AG08396 (cell line): Measurements from ENCODE around the gene SSU72.
"Not testable (repeated sequence)": the region's sequence is repeated elsewhere in the genome, so short reads cannot be mapped to it uniquely, and the experiment has no call there.

Experiments
- DNase-seq: peaks from one replicate; pipeline ENCODE4 v3.0.0; 2012; ENCODE audit warnings: low spot score, mixed read lengths

Gene SSU72

DNA sequence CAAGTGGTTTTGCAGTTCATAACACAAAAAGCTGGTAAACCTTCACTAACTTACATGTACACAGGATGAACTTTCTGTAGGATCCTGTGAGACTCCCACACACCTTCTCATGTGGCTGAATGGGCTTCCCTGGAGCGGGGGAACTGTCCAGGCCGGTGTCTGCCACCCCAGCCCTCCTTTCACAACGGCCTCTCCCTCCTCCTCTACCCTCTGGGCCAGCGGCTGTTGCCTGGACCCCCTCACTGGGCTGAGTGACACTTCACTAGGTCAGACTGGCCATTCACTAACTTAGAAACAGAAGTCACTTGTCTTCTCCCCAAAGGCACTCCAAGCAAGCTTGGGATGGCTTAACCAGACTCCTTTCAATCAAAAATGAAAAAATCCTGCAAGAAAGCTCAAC, 16.1 kb downstream of the SSU72 start:
- DNase-seq: no peak

DNA sequence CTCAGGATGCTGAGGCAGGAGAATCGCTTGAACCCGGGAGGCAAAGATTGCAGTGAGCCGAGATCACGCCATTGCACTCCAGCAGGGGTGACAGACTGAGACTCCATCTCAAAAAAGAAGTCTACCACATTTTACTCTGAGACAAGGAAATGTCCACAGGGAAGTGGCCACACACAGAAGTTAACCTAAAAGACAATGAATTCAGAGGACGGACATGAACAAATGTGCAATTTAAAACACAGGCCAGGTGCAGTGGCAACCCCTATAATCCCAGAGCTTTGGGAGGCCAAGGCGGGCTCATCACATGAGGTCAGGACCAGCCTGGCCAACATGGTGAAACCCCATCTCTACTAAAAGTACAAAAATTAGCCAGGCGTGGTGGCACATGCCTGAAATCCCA, 17.0 kb downstream of the SSU72 start:
- not testable (repeated sequence) for DNase-seq

DNA sequence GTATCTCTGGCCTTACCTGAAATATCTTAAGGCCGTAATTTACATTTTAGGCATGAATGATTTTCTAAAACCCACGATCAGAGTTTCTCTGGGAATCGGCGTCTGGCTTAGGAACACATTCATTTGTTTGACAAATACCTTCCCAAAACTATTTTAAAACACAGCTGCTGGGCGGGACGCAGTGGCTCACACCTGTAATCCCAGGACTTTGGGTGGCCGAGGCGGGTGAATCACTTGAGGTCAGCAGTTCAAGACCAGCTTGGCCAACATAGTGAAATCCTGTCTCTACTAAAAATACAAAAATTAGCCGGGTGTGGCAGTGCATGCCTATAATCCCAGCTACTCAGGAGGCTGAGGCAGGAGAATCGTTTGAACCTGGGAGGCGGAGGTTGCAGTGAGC, 17.7 kb downstream of the SSU72 start:
- not testable (repeated sequence) for DNase-seq

DNA sequence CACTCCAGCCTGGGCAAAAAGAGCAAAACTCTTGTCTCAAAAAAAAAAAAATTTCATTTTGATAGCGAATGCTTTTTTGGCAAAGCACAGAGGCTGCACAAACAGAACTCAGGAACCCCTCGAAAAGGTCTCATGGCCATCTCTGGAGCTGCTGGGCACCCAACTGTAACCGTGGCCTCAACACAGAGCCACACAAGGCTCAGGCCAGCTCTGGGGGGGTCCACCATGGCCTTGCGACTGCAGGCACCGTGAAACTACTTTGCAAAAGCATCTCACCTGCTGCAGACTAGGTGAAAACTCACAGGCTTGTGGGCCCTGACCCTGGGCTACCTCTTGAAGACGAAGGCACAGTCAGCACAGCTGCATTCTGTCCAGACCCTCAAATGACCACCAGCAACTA, 18.2 kb downstream of the SSU72 start:
- no peak for DNase-seq

DNA sequence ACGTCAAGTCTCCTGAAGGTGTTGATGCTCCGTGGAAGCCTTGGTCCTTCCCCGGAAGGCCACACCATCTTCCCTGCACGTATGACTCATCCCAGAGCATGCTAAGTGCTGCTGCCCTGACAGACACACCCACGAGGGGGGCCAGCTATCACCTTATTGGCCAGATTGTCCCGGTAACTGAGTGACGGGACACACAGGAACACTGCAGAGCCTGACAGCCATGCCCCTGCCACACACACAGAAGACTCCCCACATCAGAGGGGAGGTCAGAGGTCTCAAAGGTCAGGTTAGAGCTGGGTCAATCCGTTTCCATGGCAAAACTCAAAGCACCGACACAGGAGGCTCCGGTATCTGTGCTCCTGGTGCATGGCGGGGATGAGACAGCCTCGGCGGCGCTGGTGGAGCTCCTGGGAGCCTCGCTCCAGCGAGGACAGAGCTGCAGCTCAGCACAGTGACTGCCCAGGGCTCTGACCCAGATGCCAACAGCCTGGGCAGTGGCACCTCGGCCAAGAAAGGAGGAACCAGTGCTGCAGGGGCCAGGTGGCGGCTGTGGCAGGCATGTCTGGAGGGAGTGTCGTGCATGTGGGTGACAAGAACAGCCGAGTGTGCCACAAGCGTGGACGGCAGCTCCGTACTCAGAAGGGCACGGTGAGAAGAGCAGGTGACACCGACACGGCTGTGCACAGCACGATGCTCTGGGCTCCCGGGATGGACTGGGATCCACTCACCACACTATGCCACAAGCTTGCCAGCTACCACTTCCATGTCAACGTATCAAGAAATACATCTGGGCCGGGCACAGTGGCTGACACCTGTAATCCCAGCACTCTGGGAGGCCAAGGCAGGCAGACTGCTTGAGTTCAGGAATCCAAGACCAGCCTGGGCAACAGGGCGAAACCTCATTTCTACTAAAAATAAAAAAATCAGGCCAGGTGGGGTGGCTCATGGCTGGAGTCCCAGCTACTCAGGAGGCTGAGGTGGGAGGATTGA, 19.4 kb downstream of the SSU72 start:
- peak; percentile 89 for DNase-seq

DNA sequence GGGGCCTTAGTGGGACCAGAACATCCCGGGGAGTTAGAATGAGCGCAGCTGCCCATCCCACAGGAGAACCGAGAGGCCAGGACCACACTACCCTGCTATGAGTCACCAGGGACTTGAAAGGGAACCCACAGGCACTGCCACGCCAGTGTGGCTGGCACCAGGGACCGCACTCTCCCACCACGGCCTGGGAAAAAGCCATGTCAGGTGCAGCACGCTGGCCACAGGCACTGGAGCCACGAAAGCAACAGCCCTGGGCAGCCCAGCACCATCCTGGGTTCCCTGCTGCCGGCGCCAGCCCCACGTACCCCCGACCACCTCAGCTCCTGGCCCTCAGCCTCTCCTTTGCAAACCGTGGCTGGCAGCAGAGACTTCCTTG, 20.1 kb downstream of the SSU72 start:
- DNase-seq: no peak

DNA sequence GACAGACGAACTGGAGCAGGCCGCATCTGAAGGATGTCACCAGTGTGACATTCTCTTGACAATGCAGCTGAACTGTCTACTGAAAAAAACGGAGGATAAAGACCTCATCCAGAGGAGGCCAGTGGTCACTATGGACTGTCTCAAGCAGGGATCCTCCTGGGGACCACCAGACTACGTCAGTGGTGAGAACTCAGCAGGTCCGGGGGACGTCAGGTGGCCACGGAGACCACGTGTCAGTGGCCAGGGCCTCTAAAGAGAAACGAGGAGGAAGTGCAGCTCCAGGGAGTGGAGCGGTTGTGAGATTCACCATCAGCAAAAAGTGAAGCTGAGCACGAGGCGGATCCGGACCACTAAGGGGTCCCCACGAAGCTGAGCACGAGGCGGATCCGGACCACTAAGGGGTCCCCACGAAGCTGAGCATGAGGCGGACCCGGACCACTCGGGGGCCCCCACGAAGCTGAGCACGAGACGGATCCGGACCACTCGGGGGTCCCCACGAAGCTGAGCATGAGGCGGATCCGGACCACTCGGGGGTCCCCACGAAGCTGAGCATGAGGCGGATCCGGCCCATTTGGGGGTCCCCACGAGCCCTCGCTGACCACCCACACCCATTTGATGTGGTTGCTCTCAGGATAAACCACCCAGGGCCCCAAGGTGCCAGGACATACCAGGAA, 20.7 kb downstream of the SSU72 start:
- no peak for DNase-seq

DNA sequence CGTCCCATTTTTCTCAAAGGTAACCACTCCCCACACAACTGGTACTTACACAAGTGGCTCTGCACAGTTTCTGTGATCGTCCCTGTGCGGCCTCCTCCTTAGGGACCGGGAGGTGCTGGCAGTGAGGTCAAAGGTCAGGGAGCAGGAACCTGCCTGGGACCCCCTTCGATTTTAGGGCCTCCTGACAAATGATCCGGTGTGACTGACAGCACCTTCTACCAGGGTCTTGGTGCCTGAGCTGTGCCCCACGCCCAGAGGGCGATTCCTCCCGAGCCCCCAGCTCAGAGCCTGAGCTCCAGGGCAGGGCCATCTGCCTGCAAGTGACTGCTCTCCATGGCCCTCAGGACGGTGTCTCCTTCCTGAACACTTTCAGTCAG, 22.4 kb downstream of the SSU72 start:
- no peak for DNase-seq

DNA sequence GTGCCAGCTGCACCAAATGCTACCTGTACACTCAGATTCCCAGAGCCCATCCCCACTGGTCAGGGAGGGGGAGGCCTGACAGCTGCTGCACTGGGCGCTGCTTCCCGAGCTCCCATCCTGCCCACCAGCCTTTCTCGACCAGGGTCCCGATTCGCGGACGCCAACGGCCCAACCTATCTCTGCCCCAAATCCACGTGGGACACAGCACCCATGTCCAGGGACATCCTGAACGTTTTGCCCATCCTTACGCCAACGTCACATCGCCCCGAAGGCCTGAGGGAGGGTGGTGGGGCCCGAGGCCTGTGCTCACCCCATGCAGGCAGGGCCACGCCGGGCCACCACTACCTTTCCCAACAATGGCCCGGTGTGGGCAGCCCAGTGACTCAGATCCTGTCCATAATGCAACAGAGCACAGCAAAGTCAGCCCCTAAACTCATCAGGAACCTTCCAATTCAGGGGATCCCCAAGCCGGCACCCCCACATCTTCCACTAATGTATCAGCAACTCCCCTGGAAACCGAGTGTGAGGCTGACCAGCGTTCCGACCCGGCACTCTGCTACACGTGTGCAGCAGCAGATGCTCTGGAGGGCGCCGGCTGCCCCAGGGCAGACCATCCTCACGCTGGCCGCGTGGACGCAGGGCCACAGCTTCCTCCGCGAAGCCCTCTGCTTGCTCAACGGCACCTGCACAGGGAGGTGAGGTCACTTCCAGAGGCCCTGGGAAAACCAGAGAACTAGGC, 23.0 kb downstream of the SSU72 start:
- DNase-seq: no peak

DNA sequence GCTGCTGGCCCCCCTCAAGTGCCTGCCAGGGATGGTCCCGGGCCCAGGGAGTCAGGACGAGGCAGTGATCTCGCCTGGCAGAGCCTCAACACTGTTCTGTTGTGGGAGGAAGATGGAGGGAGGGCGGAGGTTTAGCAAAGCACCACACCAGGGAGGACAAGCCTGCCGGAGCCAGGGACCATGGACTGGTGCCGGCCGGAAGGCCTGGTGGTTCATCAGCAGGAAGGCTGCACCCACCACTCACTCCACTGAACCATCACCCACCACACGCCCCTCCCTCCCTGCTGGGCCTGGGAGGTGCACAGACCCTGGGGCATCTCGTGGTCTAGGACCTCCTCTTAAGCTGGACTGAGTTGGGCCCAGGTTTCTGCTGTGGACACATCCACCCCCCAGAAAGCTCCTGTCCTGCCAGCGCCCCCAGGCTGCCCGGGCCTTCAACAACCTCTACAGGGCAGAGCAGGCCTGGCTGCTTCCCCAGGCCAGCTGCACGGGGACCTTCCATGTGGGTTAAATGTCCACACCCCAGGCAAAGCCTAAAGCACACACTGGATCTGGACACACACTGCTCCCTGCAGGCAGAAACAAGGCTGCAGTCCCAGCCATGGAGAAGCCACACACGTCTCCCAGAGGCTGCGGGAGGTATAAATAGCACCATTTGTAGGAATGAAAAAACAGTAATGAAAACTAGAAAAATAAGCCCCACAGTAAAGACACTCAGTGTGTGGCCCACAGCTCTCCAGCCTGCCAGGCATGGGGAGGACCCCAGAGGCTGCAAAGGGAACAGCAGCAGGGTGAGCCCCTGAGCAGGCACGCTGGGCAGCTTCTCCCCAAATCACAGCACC, 23.9 kb downstream of the SSU72 start:
- DNase-seq: peak; percentile 75

DNA sequence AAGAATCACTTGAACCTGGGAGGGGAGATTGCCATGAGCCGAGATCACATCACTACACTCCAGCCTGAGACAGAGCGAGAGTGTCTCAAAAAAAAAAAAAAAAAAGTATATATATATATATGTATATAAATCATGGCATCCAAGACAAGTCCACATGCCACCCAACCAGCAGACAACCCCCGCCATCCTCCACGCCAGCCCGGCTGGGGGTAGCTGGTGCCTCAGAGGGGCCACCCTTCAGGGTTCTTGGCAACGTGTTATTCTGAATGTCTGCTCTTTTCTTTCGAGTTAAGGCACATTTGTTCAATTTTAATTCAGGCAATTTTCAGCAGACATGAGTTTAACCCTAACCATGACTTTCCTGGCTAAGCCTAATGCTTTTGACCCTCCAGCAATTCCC, 24.6 kb downstream of the SSU72 start:
- DNase-seq: no peak

DNA sequence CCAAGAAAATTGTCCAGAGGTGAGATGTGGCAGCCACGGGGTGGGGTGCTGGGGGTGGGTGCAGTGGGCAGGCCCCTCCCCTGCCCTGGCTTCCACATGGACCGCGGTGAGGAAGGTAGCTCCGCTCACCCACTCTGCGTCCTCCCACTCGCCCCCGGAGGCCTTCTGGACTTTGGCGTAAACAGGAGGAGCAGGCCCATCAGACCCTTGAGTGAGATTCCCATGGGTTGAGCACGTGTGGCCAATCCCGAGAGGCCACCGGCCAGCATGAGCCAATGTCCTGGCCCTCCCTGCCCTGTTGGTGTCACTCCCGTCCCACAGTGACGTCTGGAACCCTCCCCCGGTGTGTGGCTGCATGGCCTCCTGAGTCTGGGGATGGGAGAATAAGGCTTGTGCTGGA, 26.1 kb downstream of the SSU72 start:
- DNase-seq: no peak

DNA sequence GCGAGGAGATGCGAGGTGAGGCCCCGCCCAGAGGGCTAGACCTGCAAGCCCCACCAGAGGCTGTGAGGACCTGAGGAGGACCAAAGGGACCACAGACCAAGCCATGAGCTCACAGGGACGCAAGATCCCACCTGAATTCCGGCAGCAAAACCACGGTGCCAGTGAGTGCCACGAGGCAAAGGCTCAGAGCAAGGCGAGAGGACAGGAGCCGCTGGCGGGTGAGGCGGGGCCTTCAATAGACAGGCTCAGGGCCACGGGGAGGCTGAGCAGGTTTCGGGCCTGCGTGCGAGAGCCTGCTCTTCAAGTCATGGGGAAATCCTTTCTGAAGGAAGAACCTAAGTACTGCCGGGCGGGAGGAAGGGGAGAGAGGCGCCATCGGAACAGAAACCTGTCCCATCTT, 27.2 kb downstream of the SSU72 start:
- DNase-seq: no peak

DNA sequence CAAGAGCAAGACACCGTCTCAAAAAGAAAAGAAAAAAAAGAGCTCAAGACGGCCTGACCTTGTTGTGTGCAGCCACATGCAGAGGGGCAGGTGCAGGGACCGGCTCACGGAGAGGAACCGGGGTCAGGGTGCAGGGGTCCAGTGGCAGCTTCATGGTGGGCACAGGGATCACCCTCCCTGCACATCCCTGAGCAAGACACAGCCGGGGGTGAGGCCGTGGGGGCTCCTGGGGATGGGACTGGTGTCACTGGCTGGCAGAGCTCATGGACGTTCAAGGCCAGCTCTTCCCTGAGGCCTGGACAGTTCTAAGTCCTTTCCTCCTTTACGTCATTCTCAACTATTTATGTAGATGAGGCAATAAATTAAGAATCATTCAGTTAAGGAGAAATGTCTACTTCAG, 27.7 kb downstream of the SSU72 start:
- DNase-seq: no peak

DNA sequence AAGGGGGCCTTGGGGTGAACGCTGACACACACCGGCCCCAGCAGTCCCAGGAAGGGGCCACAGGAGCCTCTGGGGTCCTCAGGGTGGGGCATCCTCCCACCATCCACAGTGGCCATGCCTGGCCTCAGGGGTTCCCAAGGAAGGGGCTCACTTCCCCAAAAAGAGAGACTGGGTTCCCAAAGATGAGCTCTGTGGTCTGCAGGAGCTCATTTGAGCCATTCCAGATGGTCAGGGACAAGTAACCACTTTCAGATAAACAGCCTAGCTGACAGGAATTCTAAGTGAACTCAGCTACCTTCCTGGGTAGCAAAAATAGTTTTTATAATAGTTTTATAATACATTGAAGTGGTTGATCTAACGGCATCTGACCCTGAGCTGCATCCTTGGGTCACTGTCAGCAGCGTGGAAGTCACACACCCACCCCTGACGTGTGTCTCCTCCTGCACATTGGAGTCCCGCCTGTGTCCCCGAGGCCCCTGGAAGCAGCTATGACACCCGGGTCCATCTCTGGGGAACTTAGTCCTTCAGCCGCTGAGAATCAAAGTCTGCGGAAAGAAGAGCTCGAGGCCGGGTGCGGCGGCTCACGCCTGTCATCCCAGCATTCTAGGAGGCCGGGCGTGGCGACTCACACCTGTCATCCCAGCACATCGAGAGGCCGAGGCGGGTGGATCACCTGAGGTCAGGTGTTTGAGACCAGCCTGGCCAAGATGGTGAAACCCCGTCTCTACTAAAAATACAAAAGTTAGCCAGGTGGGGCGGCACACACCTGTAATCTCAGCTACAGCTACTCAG, 28.5 kb downstream of the SSU72 start:
- no peak for DNase-seq

DNA sequence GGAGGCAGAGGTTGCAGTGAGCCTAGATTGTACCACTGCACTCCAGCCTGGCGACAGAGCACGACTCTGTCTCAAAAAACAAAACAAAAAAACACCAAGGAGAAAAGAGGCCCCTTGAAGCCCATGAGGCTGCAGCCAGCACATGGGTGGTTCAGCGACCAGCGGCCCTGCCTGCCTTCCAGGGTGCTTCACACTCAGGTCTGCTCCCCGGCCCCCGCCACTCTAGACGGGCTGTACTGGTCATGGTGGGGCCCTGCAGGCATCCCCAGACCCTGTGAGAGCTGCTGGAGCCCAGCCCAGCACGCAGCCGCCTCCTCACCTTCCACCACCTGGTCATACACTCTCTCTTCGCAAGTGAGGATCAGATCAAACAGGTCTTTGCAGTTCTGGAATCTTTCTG, 30.1 kb downstream of the SSU72 start:
- no peak for DNase-seq

DNA sequence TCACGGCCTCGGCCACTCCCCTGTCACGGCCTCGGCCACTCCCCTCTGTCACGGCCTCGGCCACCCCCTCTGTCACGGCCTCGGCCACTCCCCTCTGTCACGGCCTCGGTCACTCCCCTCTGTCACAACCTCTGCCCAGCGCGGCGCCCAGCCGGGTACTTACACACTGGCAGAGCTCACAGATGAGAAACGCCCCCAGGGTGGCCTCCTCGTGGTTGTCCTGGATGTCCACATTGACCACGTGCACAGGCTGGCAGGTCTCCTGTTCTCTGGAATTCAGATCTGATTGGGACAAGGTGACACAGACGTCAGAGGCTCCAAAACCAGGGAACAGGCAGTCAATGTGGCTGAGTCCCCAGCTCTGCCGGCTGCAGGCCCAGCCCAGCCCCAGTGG, 31.0 kb downstream of the SSU72 start:
- no peak for DNase-seq

DNA sequence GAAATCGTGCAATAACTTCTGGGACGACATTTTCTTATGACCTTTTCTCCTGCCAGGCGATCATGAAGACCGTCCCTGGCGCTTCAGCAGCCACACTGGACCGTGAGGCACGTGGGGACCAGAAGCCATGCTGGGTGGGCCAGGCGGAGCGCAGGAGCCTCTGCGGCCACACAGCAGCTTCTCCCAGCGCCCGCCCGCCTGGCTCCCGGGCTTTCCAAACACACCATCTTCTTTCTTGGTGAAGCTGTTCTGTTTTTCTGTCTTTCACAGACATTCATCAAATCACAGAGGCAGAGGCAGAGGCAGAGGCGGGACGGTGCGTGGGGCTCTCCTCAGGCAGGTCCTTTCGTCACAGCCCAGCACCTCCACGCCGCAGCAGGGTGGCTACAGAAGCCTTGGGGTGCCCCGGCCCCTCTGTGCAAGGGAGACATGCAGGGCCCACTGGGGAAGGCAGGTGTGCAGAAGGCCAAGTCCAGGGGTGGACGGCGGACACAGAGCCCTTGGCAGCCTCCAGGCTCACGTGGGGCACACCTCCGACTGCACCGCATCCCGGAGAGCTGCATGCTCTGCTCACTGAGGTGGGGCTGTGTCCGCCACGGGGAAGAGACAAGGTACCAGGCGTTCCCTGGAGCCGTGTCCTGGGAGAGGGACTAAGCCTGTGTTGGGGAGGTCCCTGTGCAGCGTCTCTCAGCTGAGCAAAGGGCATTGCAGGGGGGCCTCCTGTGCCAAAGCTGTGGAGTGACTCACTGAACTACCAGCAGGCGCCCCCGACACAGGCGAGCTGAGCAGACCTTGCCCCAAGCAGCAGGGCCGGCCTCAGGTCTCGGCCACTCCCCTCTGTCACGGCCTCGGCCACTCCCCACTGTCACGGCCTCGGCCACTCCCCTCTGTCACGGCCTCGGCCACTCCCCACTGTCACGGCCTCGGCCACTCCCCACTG, 31.6 kb downstream of the SSU72 start:
- no peak for DNase-seq

DNA sequence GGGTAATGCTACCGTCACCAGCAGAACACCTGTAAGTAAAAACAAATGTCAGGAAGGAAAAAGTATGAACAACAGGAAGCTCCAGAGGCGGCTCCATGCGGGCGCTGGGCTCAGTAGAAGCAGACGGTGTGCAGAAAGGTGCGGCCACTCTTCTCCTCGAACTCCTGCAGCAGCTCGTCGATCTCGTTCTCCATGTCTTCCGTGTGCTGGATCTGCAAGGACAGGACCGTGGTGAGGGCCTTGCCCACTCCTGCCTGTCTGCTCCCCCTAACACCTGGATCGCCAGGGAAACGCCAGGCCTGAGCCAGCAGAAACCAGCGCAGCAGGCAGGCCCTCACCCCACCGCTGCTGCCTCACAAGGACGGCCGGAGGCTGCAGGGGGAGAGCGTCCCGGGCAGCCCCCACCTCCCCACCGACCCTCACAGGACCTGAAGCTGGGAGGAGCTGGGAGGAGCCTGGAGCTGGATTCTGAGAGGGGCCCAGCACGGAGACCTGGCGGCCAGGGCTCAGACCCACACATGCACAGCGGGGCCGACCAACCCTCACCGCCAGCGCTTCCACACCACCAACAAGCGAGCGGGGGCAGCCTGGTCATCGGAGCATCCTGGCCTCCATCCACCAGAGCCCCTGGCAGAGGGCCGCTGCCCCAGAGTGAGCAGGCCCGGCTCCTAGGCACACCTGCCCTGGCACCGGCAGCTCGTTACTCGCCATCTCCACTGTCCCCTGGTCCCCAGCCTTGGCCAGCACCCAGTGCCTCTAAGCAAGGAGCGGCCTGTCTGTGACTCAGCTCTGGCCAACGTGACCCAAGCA, 32.5 kb downstream of the SSU72 start:
- DNase-seq: no peak
